Stimulated activated memory B cell treated with anti-CD40 and anti-IgM and Interleukin-4, amounts not matched to agents 10 μg/mL and 1 μg/mL and 100 μg/mL, for 72 hours (primary cell): Measurements from ENCODE around the gene EHD4.

Source experiments
- ATAC-seq: fragments of 150-1000 bp; cut with Tn5 transposase; 2 replicates; pipeline ENCODE4 v1.10.0; 2021
- H3K27ac Mint-ChIP-seq: one replicate; pipeline ENCODE4 v1.8.0; 2022; ENCODE audit warnings: mild to moderate bottlenecking, mixed read lengths
- H3K27me3 Mint-ChIP-seq: one replicate; pipeline ENCODE4 v1.8.0; 2022; ENCODE audit warnings: mixed read lengths
- H3K36me3 Mint-ChIP-seq: one replicate; pipeline ENCODE4 v1.8.0; 2022; ENCODE audit warnings: mixed read lengths
- H3K4me1 Mint-ChIP-seq: one replicate; pipeline ENCODE4 v1.8.0; 2022; ENCODE audit warnings: mixed read lengths
- H3K4me3 Mint-ChIP-seq: one replicate; pipeline ENCODE4 v1.8.0; 2022; ENCODE audit warnings: mild to moderate bottlenecking, moderate library complexity, mixed read lengths
- H3K9me3 Mint-ChIP-seq: one replicate; pipeline ENCODE4 v1.8.0; 2022; ENCODE audit warnings: mixed read lengths

EHD4 gene

GRCh38 chr15:41972253-41973242, at the start of gene EHD4:
EHD4 (minus strand) TSS chr15:41972557; CDS start chr15:41972494, 63 bp downstream.
- H3K36me3 Mint-ChIP-seq: peaks cover 12% of the 10 kb centered on the region
- ATAC-seq: peak; percentile 96
- H3K4me1 Mint-ChIP-seq: peaks cover 53% of the 10 kb centered on the region
- peak within 1 kb of the TSS; percentile 91 for H3K27ac Mint-ChIP-seq
- no peaks in the 10 kb centered on the region for H3K9me3 Mint-ChIP-seq
- H3K4me3 Mint-ChIP-seq: peak within 1 kb of the TSS; percentile 89
- peaks cover 24% of the 10 kb centered on the region for H3K27me3 Mint-ChIP-seq

DNA sequence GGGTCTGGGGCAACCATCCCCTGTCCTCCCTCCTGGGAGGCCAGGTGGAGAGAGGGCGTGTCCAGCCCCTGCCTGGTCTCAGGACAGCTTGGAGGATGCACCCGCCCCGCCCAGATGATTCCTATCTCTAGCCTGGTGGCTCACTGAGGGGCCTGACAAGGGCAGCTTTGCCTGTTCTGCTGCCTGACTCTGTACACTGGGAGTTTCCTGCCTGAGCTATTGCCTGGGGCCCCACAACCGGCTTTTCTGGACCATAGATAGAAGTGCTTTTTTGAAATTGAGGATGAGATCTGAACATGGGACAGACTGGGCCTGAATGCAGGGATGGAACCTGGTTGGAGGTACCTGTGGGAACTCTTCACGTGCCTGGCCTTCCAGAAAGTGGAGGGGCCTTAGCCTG, 49.2 kb upstream of the EHD4 start:
- no peak for ATAC-seq
- H3K9me3 Mint-ChIP-seq: no peaks in the 10 kb centered on the region
- H3K27ac Mint-ChIP-seq: no peak overlapping the region
- H3K4me1 Mint-ChIP-seq: no peaks in the 10 kb centered on the region
- H3K36me3 Mint-ChIP-seq: no peaks in the 10 kb centered on the region
- H3K4me3 Mint-ChIP-seq: no peak overlapping the region
- peaks cover 17% of the 10 kb centered on the region for H3K27me3 Mint-ChIP-seq

DNA sequence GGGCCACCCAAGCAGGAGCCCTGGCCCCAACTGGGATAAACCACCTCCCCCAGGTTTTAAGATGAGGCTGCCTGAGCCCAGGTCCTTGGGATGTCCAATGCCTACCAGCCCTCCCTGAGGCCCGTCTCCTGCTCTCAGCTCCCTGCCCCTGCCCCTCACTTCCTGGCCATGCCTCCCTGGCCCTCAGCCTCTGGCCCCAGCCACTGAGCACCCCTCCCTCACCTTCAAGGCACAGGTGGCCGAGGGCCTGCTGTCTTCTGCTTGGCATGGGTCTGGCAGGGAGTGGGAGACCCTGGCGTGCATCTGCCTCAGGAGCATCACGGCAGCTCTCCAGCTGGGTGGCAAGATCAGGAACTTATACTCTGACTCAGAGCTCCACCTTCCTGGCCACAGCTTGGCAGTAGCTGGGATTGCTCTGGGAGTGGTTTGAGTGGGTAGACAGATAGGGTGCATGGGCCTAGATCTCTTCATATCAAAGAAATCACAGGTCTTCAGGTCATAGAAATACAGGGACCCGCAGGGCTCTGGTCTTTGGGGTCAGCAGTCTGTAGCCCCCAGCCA, 48.4 kb upstream of the EHD4 start, which contains the start of gene PLA2G4E:
Gene PLA2G4E, minus strand, starts transcription at position 330 of the 561 bp plus-strand sequence. Its CDS starts 12 bp downstream, at position 318.
- Mint-ChIP-seq H3K27ac (no peak within 1 kb of the TSS), H3K9me3 (no peaks in the 10 kb centered on the region), H3K27me3 (peaks cover 17% of the 10 kb centered on the region), H3K4me3 (no peak within 1 kb of the TSS), H3K4me1 (no peaks in the 10 kb centered on the region), H3K36me3 (no peaks in the 10 kb centered on the region)
- no peak for ATAC-seq

- Mint-ChIP-seq H3K27ac (no peak overlapping the region), H3K36me3 (no peaks in the 10 kb centered on the region), H3K4me1 (no peaks in the 10 kb centered on the region), H3K27me3 (peaks cover 17% of the 10 kb centered on the region), H3K9me3 (no peaks in the 10 kb centered on the region), H3K4me3 (no peak overlapping the region)
- no peak for ATAC-seq
These were observed 46.2 kb upstream of the EHD4 start for GRCh38 chr15:42018306-42019224.

- Mint-ChIP-seq H3K27me3 (peaks cover 17% of the 10 kb centered on the region), H3K4me1 (no peaks in the 10 kb centered on the region), H3K27ac (no peak overlapping the region), H3K4me3 (no peak overlapping the region), H3K36me3 (no peaks in the 10 kb centered on the region), H3K9me3 (no peaks in the 10 kb centered on the region)
- no peak for ATAC-seq
These were observed 44.6 kb upstream of the EHD4 start for GRCh38 chr15:42016971-42017370.

DNA sequence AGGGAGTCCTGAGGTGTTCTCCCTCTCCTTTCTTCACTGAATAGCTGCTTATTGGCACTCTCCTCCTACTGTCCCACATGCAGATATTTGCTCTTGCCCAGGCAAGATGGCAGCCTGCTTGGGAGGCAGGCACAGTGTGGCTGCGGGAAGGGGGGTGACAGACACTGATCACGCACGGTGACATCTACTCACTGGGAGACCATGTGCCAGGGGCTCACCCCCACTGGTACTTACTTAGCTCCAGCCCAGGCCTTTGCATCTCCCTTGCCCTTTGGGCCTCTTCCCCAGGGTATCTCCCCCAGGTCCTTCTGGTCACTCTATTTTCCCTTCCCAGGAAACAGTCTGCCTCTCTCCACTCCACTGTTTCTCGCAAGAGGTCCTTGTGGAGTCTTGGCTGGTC, 42.0 kb upstream of the EHD4 start:
- no peak for ATAC-seq
- H3K27ac Mint-ChIP-seq: no peak overlapping the region
- no peaks in the 10 kb centered on the region for H3K9me3 Mint-ChIP-seq
- H3K4me3 Mint-ChIP-seq: no peak overlapping the region
- H3K36me3 Mint-ChIP-seq: no peaks in the 10 kb centered on the region
- H3K27me3 Mint-ChIP-seq: peaks cover 9% of the 10 kb centered on the region
- peaks cover 9% of the 10 kb centered on the region for H3K4me1 Mint-ChIP-seq

DNA sequence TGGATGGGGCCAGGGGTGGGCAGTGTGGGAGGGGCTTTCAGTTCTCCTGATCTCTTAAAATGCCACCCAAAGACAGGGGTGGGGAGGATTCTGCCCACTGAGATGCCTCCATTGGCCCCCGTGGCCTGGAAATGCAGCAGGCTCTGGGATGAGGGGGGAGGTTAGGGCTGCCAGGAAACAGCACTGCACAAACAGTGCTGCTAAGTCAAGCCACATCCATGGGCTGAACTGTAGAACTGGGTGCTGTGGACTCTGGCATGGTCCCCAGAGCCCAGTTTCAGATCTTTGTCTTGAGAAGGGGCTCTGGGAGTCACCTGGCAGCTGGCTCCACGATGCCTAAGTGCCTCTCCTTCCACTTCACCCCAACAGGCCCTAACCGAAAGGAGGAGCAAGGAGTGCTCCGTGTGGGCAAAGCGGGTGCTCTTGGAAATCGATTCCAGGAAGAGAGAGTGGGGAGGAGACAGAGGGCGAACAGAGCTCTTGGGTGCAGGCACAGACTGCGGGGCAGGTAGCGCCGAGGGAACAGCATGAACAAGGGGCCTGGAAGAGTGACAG, 40.6 kb upstream of the EHD4 start:
- Mint-ChIP-seq H3K27ac (no peak overlapping the region), H3K27me3 (peaks cover 9% of the 10 kb centered on the region), H3K9me3 (no peaks in the 10 kb centered on the region), H3K36me3 (no peaks in the 10 kb centered on the region), H3K4me3 (no peak overlapping the region), H3K4me1 (peaks cover 9% of the 10 kb centered on the region)
- no peak for ATAC-seq

DNA sequence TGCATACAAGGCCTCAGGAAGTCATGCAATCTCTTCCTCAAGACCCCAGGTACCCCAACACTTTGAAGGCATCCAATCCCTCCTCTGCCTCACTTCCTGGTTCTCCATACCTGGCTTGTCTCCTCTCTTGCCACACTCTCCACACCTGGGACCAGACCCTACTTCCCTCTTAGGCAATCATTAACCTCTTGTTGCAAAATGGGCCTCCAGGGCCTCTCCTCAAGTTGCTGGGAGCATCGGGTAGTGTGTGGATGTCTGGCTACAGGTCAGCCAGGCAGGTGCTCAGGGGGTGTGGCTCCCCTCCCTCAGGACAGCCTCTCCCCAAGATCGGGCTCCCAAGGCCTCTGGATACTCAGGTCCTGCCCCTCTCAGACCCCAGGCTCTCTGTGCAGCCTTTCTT, 39.9 kb upstream of the EHD4 start:
- Mint-ChIP-seq H3K4me3 (no peak overlapping the region), H3K27ac (no peak overlapping the region), H3K9me3 (peaks cover 3% of the 10 kb centered on the region), H3K27me3 (peaks cover 5% of the 10 kb centered on the region), H3K4me1 (peaks cover 12% of the 10 kb centered on the region), H3K36me3 (no peaks in the 10 kb centered on the region)
- ATAC-seq: no peak

DNA sequence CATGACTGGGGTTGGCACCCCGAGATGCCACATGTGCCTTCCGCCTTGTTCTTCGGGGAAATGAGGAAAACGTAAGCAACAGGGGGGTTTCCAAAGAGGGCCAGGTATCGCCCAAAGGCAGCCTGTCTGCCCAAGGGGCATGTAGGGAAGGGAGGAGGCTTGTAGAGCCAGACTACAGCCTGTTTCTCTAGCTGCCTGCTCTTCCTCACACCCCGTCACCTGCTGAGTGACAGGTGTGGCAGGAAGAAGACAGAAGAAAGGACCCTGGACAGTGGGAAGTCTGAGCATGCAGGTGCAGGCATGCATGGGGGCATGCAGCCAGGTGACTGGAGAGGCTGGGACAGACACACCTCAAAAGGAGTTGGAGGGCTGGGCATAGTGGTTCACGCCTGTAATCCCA, 38.7 kb upstream of the EHD4 start:
- H3K4me1 Mint-ChIP-seq: peaks cover 14% of the 10 kb centered on the region
- peaks cover 3% of the 10 kb centered on the region for H3K9me3 Mint-ChIP-seq
- no peak for ATAC-seq
- H3K27ac Mint-ChIP-seq: peak overlapping the region; percentile 50
- H3K27me3 Mint-ChIP-seq: no peaks in the 10 kb centered on the region
- no peak overlapping the region for H3K4me3 Mint-ChIP-seq
- H3K36me3 Mint-ChIP-seq: no peaks in the 10 kb centered on the region

GRCh38 chr15:42010434-42010833, 38.1 kb upstream of the EHD4 start:
- Mint-ChIP-seq H3K9me3 (peaks cover 3% of the 10 kb centered on the region), H3K27ac (peak overlapping the region; percentile 50), H3K36me3 (no peaks in the 10 kb centered on the region), H3K4me3 (no peak overlapping the region), H3K4me1 (peaks cover 14% of the 10 kb centered on the region), H3K27me3 (no peaks in the 10 kb centered on the region)
- ATAC-seq: peak; percentile 53

- Mint-ChIP-seq H3K4me3 (no peak overlapping the region), H3K4me1 (peaks cover 14% of the 10 kb centered on the region), H3K9me3 (peaks cover 3% of the 10 kb centered on the region), H3K27ac (no peak overlapping the region), H3K36me3 (no peaks in the 10 kb centered on the region), H3K27me3 (no peaks in the 10 kb centered on the region)
- ATAC-seq: no peak
These were observed 37.1 kb upstream of the EHD4 start for GRCh38 chr15:42009474-42009873.

DNA sequence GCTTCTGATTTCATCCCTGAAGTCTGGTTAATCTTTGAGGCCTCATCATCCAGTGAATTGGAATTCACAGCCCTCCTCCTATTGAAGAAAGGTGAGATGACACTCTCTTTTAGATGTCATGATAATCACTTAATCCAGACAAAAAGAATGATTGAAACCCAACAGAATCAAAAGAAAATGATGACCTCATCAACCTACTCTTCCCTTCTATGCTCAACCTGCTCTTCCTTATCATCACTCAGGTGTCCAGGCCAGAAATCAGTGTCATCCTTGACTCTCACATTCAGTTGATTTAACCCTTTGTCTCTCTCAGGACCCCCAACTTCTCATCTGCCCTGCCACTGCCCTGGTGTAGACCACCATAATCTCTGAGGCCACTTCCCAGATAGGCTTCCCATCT, 36.7 kb upstream of the EHD4 start:
- peaks cover 3% of the 10 kb centered on the region for H3K9me3 Mint-ChIP-seq
- no peaks in the 10 kb centered on the region for H3K36me3 Mint-ChIP-seq
- H3K4me1 Mint-ChIP-seq: peaks cover 14% of the 10 kb centered on the region
- no peak for ATAC-seq
- no peak overlapping the region for H3K4me3 Mint-ChIP-seq
- H3K27me3 Mint-ChIP-seq: no peaks in the 10 kb centered on the region
- H3K27ac Mint-ChIP-seq: no peak overlapping the region

DNA sequence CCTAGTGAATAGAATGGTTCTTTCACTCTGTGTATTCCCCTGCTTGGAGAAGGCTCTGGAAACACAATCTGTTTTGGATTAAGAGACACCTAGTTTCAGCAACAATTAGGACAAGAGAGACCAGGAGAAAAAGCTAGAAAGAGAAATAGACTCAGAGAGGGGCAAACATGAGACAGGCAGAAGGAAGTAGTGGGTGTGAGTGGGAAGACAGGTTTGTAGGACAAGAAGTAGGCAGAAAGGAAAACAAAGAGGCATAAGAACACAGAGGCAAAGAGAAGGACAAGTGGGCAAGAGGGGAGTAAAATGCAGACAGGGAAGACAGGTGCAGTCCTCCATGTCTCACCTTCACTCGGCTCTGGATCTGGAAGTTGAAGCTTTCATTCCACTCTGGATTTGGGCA, 35.0 kb upstream of the EHD4 start:
- H3K27me3 Mint-ChIP-seq: no peaks in the 10 kb centered on the region
- H3K27ac Mint-ChIP-seq: no peak overlapping the region
- peaks cover 3% of the 10 kb centered on the region for H3K9me3 Mint-ChIP-seq
- no peak overlapping the region for H3K4me3 Mint-ChIP-seq
- ATAC-seq: no peak
- no peaks in the 10 kb centered on the region for H3K36me3 Mint-ChIP-seq
- peaks cover 14% of the 10 kb centered on the region for H3K4me1 Mint-ChIP-seq

GRCh38 chr15:42002333-42002732, 30.0 kb upstream of the EHD4 start:
- no peak overlapping the region for H3K4me3 Mint-ChIP-seq
- H3K36me3 Mint-ChIP-seq: no peaks in the 10 kb centered on the region
- H3K4me1 Mint-ChIP-seq: peaks cover 14% of the 10 kb centered on the region
- no peak overlapping the region for H3K27ac Mint-ChIP-seq
- peaks cover 1% of the 10 kb centered on the region for H3K9me3 Mint-ChIP-seq
- ATAC-seq: no peak
- peaks cover 34% of the 10 kb centered on the region for H3K27me3 Mint-ChIP-seq

DNA sequence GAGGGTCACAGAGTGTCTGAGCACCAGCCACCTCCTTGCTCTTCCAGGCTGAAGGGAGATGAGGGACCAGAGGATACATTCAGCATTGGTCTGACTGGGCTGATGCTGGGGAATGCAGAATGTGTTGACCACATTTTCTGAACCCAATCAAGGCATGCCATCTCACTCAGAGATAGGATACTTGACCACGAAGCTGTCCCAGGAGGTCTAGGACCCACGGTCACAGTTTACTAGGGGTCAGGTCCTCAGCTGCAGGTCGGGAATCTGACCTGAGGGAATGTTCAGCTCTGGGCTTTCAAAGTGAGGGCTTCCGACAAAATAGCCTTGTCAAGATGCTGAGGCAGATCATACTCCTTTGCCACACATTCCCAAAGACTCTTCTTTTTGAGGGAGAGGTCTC, 28.9 kb upstream of the EHD4 start:
- H3K9me3 Mint-ChIP-seq: no peaks in the 10 kb centered on the region
- no peak for ATAC-seq
- no peak overlapping the region for H3K27ac Mint-ChIP-seq
- no peak overlapping the region for H3K4me3 Mint-ChIP-seq
- no peaks in the 10 kb centered on the region for H3K36me3 Mint-ChIP-seq
- H3K27me3 Mint-ChIP-seq: peaks cover 34% of the 10 kb centered on the region
- peaks cover 11% of the 10 kb centered on the region for H3K4me1 Mint-ChIP-seq
